Ovary (tissue), 9 donors: Measurements from ENCODE around the gene ARHGEF4. TPM values are rescaled to one million over a fixed set of nuclear protein-coding genes. Genes with fewer than 3 reads are reported as not detected.

Experiments used
- DNase-seq, 5 donors: peaks; one replicate each; pipeline ENCODE4 v3.0.0-alpha.2; 2019 to 2020
- H3K27ac ChIP-seq, 2 donors: fragments of 200-600 bp; one replicate each; pipeline versions ENCODE4 v1.5.1 to v1.8.0; 2019 to 2022
- H3K27me3 ChIP-seq: fragments of 200-600 bp; one replicate; pipeline ENCODE4 v1.8.0; 2022
- H3K36me3 ChIP-seq: fragments of 200-600 bp; sonication (generic); one replicate; pipeline ENCODE4 v1.5.1; 2019
- H3K4me1 ChIP-seq: one replicate; pipeline ENCODE4 v1.8.1; 2013; ENCODE audit warnings: mild to moderate bottlenecking, moderate library complexity; ENCODE audit not compliant: insufficient read depth
- H3K4me3 ChIP-seq: fragments of 200-600 bp; sonication (generic); one replicate; pipeline ENCODE4 v1.5.1; 2017
- H3K9me3 ChIP-seq, 2 donors: fragments of 200-600 bp in 1 of 2; sonication (generic) in 1 of 2; one replicate each; pipeline versions ENCODE4 v1.5.1 to v1.8.1; 2013 to 2019; ENCODE audit warnings: mild to moderate bottlenecking in 1 of 2, moderate library complexity in 1 of 2
- CTCF ChIP-seq, 3 donors: fragments of 450-650 bp in 2 of 3; fragments of 200-600 bp in 1 of 3; IDR thresholded peaks; one replicate each; pipeline versions ENCODE4 v1.5.1 to v1.8.0; 2016 to 2022; ENCODE audit warnings: antibody characterized with exemption in 3 of 3, mild to moderate bottlenecking in 1 of 3
- EP300 ChIP-seq: sonication (generic); formaldehyde crosslinking; IDR thresholded peaks from one replicate; pipeline ENCODE4 v1.6.1; 2017; ENCODE audit warnings: antibody characterized with exemption
- POLR2A ChIP-seq: fragments of 450-650 bp; IDR thresholded peaks from one replicate; pipeline ENCODE4 v1.6.1; 2017; ENCODE audit warnings: antibody characterized with exemption, mild to moderate bottlenecking, moderate library complexity
- WGBS, 3 donors: extraction: QIAGEN DNeasy Blood & Tissue Kit in 1 of 3; methylation state at CpG; one replicate each; pipeline versions ENCODE4 v1.1.5 to v1.1.7; 2013 to 2017; 5-methylcytosine and 5-hydroxymethylcytosine counted together
- intact Hi-C, 4 donors: fragments of 100-400 bp; cut with DNase I; formaldehyde crosslinking; loops; one replicate each; pipeline versions ENCODE4 v1.11.0 to v1.15.1; 2022 to 2023
- polyA plus RNA-seq, 2 donors: library from polyadenylated mRNA; stranded (reverse); fragments of 200-250 nt in 1 of 2; fragments of 350-450 nt in 1 of 2; fragmentation: Illumina TruSeq in 1 of 2; extraction: RNeasy Lipid Tissue Mini Kit (QIAGEN cat#74804) in 1 of 2; gene quantifications; one replicate each; pipeline ENCODE4 v1.2.3, GENCODE V29; 2013 to 2014
- total RNA-seq, 7 donors: library from RNA; depleted of rRNA in 2 of 7; stranded (reverse); fragments of >200 nt in 2 of 7; fragmentation: NEBNext Ultra II Directional in 3 of 7; extraction: Animal tissue kit (Norgen Biotek cat#: 25700) in 3 of 7; gene quantifications; one replicate each; pipeline versions ENCODE4 v1.1.0 to v1.2.4, GENCODE V29; 2016 to 2023
- donor health status: DM: no; HTN: no; CAD: no; lungs with moderate emphysema.
- donor health status: DM: no; HTN: no; CAD: no.
- donor health status: Bipolar disorder and iron deficiency.
- donor health status: DM: yes; HTN: yes; CAD: no.
- donor health status: DM: no; HTN: no; CAD: no.
- donor health status: DM: yes; HTN: yes; CAD: no.

Gene ARHGEF4
- total and polyA plus RNA-seq, 9 donors = 8.6 to 27.4 (median 18.0) TPM

GRCh38 chr2:130891966-130892365, 55.3 kb downstream of the ARHGEF4 start:
- Histone ChIP-seq H3K4me1 (no peaks in the 10 kb centered on the region), H3K36me3 (no peaks in the 10 kb centered on the region), H3K27ac (no peak overlapping the region), H3K9me3 (no peaks in the 10 kb centered on the region), H3K4me3 (no peak overlapping the region), H3K27me3 (no peaks in the 10 kb centered on the region)
- TF ChIP-seq EP300 (no peak), CTCF (IDR thresholded peaks at IDR 0.05) (no peak), POLR2A (no peak)
- WGBS, 3 donors = 37 to 53% (median 39%) methylated on average over 4 of the region's 4 CpGs
- intact Hi-C loops = no loop called here
- DNase-seq = no peak

- intact Hi-C loops = no loop called here
These were observed 56.4 kb downstream of the ARHGEF4 start for GRCh38 chr2:130892793-130893785.

GRCh38 chr2:130894326-130894942, 57.7 kb downstream of the ARHGEF4 start:
- Histone ChIP-seq H3K9me3 (no peaks in the 10 kb centered on the region), H3K27me3 (no peaks in the 10 kb centered on the region), H3K36me3 (no peaks in the 10 kb centered on the region), H3K27ac (no peak overlapping the region), H3K4me1 (no peaks in the 10 kb centered on the region), H3K4me3 (no peak overlapping the region)
- 71 to 75% (median 72%) methylated on average over 7 of the region's 7 CpGs for WGBS, 3 donors
- no peak for DNase-seq
- intact Hi-C loops = no loop called here
- no peak for TF ChIP-seq EP300
- TF ChIP-seq CTCF (IDR thresholded peaks at IDR 0.05) = no peak
- no peak for TF ChIP-seq POLR2A

More at GRCh38 chr2:130892793-130893785, 56.4 kb downstream of the ARHGEF4 start:
- H3K36me3 ChIP-seq = no peaks in the 10 kb centered on the region
- H3K27me3 ChIP-seq = no peaks in the 10 kb centered on the region
- no peak overlapping the region for H3K27ac ChIP-seq
- no peaks in the 10 kb centered on the region for H3K9me3 ChIP-seq
- no peaks in the 10 kb centered on the region for H3K4me1 ChIP-seq
- WGBS, 3 donors = 84 to 89% (median 88%) methylated on average over 18 of the region's 18 CpGs
- no peak overlapping the region for H3K4me3 ChIP-seq
- no peak for TF ChIP-seq POLR2A
- no peak for TF ChIP-seq CTCF (IDR thresholded peaks at IDR 0.05)
- TF ChIP-seq EP300 = no peak
- no peak for DNase-seq

GRCh38 chr2:130896813-130897212, 60.1 kb downstream of the ARHGEF4 start:
- Histone ChIP-seq H3K4me3 (no peak overlapping the region), H3K27ac (no peak overlapping the region), H3K36me3 (no peaks in the 10 kb centered on the region), H3K9me3 (no peaks in the 10 kb centered on the region), H3K4me1 (no peaks in the 10 kb centered on the region), H3K27me3 (no peaks in the 10 kb centered on the region)
- 81 to 83% (median 81%) methylated on average over 7 of the region's 7 CpGs for WGBS, 3 donors
- TF ChIP-seq POLR2A (no peak), EP300 (no peak), CTCF (IDR thresholded peaks at IDR 0.05) (no peak)
- intact Hi-C loops = no loop called here
- no peak for DNase-seq
